ENCODE data around the gene SGF29. TPM values are rescaled to one million over a fixed set of nuclear protein-coding genes. Genes with fewer than 3 reads are reported as not detected.

SGF29 gene
- total and polyA plus RNA-seq, 9 of the 15 experiments (the other 6 are each of a cell fraction or from before 2014, with no cell fraction given), result 2.6 to 36.1 (median 21.2) TPM

DNA sequence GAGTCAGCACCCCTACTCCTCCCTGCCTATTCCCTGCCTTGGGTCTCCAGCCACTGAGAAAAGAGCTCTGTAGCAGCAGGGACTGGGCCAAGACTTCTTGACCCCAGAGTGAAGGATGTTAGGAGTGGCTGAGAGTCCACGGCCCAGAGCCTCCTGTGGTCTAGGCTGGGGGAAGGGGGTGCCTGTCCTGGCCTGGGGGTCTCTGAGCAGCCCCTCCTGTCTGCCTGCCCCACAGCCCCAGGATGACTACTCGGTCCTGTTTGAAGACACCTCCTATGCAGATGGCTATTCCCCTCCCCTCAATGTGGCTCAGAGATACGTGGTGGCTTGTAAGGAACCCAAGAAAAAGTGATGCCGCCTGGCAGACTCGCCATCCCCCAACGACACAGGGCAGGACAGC lies 37.6 kb downstream of the SGF29 start (continued):
- TF ChIP-seq, protein P1, sequence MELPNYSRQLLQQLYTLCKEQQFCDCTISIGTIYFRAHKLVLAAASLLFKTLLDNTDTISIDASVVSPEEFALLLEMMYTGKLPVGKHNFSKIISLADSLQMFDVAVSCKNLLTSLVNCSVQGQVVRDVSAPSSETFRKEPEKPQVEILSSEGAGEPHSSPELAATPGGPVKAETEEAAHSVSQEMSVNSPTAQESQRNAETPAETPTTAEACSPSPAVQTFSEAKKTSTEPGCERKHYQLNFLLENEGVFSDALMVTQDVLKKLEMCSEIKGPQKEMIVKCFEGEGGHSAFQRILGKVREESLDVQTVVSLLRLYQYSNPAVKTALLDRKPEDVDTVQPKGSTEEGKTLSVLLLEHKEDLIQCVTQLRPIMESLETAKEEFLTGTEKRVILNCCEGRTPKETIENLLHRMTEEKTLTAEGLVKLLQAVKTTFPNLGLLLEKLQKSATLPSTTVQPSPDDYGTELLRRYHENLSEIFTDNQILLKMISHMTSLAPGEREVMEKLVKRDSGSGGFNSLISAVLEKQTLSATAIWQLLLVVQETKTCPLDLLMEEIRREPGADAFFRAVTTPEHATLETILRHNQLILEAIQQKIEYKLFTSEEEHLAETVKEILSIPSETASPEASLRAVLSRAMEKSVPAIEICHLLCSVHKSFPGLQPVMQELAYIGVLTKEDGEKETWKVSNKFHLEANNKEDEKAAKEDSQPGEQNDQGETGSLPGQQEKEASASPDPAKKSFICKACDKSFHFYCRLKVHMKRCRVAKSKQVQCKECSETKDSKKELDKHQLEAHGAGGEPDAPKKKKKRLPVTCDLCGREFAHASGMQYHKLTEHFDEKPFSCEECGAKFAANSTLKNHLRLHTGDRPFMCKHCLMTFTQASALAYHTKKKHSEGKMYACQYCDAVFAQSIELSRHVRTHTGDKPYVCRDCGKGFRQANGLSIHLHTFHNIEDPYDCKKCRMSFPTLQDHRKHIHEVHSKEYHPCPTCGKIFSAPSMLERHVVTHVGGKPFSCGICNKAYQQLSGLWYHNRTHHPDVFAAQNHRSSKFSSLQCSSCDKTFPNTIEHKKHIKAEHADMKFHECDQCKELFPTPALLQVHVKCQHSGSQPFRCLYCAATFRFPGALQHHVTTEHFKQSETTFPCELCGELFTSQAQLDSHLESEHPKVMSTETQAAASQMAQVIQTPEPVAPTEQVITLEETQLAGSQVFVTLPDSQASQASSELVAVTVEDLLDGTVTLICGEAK (IDR thresholded peaks at IDR 0.05), result no peak
- TF ChIP-seq, protein P1 (CRISPR knock-in tag; IDR thresholded peaks at IDR 0.05), result no peak
- TF ChIP-seq PHTF2 (CRISPR knock-in tag; IDR thresholded peaks at IDR 0.05) (no peak), SNRNP70 (optimal IDR thresholded peaks at IDR 0.05; ENCODE audit: low read depth, low read length) (no peak), BACH1 (tag; IDR thresholded peaks at IDR 0.05) (no peak), TRIM24 (IDR thresholded peaks at IDR 0.05) (no peak), IFI16 (CRISPR knock-in tag; IDR thresholded peaks at IDR 0.05) (no peak)
- TF ChIP-seq, protein P2, sequence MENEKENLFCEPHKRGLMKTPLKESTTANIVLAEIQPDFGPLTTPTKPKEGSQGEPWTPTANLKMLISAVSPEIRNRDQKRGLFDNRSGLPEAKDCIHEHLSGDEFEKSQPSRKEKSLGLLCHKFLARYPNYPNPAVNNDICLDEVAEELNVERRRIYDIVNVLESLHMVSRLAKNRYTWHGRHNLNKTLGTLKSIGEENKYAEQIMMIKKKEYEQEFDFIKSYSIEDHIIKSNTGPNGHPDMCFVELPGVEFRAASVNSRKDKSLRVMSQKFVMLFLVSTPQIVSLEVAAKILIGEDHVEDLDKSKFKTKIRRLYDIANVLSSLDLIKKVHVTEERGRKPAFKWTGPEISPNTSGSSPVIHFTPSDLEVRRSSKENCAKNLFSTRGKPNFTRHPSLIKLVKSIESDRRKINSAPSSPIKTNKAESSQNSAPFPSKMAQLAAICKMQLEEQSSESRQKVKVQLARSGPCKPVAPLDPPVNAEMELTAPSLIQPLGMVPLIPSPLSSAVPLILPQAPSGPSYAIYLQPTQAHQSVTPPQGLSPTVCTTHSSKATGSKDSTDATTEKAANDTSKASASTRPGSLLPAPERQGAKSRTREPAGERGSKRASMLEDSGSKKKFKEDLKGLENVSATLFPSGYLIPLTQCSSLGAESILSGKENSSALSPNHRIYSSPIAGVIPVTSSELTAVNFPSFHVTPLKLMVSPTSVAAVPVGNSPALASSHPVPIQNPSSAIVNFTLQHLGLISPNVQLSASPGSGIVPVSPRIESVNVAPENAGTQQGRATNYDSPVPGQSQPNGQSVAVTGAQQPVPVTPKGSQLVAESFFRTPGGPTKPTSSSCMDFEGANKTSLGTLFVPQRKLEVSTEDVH (IDR thresholded peaks at IDR 0.05; ENCODE audit: low read depth, partially characterized antibody), result no peak
